AG04450 (cell line): ENCODE data around the gene MEX3D. TPM values are rescaled to one million over a fixed set of nuclear protein-coding genes. Genes with fewer than 3 reads are reported as not detected.
A peak's percentile ranks its signal among the peaks of the same experiment; 100 is the strongest.
"Not testable (repeated sequence)": the region's sequence is repeated elsewhere in the genome, so short reads cannot be mapped to it uniquely, and the experiment has no call there.

Source experiments
- CTCF ChIA-PET: fragments of 300-600, 350-600 bp; formaldehyde crosslinking; extraction: SDS; loops from one replicate; lab custom pipeline; 2022; ENCODE audit warnings: antibody characterized with exemption, inconsistent platforms; lab: Charles Lee
- POLR2A ChIA-PET: fragments of 350-600 bp; formaldehyde crosslinking; extraction: SDS; loops from one replicate; lab custom pipeline; 2021; ENCODE audit warnings: antibody characterized with exemption, inconsistent platforms; lab: Yijun Ruan, JAX
- DNase-seq: peaks from one replicate; pipeline ENCODE4 v3.0.0-alpha.2; 2011; ENCODE audit warnings: low read depth, low spot score
- H3K27ac ChIP-seq: one replicate; pipeline ENCODE4 v1.5.1; 2012; ENCODE audit warnings: low read depth, low read length, control low read depth
- H3K27me3 ChIP-seq: one replicate; pipeline ENCODE4 v1.6.0; 2012; ENCODE audit warnings: low read length; ENCODE audit not compliant: control insufficient read depth, insufficient read depth
- H3K4me3 ChIP-seq: 2 replicates; pipeline ENCODE4 v1.5.1; 2011; ENCODE audit warnings: mild to moderate bottlenecking, low read depth, low read length, control low read depth
- H3K9me3 ChIP-seq: 2 replicates; pipeline ENCODE4 v1.5.1; 2012; ENCODE audit warnings: low read length; ENCODE audit not compliant: control insufficient read depth, insufficient read depth
- CTCF ChIP-seq: IDR thresholded peaks from 2 replicates; pipeline ENCODE4 v1.5.1; 2011; ENCODE audit warnings: low read depth, low read length, control low read depth, inconsistent platforms
- polyA plus RNA-seq: library from polyadenylated mRNA; depleted of rRNA; stranded (reverse); fragments of >200 nt; gene quantifications from 2 replicates; pipeline ENCODE4 v1.2.3, GENCODE V29; 2011

The MEX3D gene
- polyA plus RNA-seq, 1 experiment, result 5.4 TPM

- DNase-seq, result no peak
- peaks cover 11% of the 10 kb centered on the region for H3K27me3 ChIP-seq
- no peak for TF ChIP-seq CTCF
- peak overlapping the region; percentile 20 for H3K4me3 ChIP-seq
- POLR2A ChIA-PET, result interaction anchor here (0.7 kb wide), 2 partner anchors 47 to 273 kb away, joined by 6 to 7 read pairs; no protein-coding TSS in a partner anchor
- no peak overlapping the region for H3K27ac ChIP-seq
- CTCF ChIA-PET, result interaction anchor here (1.0 kb wide), 1 partner anchor 12 kb away, joined by 6 read pairs; no protein-coding TSS in a partner anchor
- no peaks in the 10 kb centered on the region for H3K9me3 ChIP-seq
Observed at GRCh38 chr19:1538978-1539377, 29.1 kb downstream of the MEX3D start.

- POLR2A ChIA-PET, H3K9me3 ChIP-seq, DNase-seq, H3K27ac ChIP-seq, H3K27me3 ChIP-seq, H3K4me3 ChIP-seq: not testable (repeated sequence)
- CTCF ChIA-PET, result interaction anchor here (0.7 to 1.2 kb wide), 2 partner anchors 11 to 16 kb away, joined by 7 to 9 read pairs; no protein-coding TSS in a partner anchor
Observed at GRCh38 chr19:1535699-1536098, 32.4 kb downstream of the MEX3D start.

- ChIA-PET CTCF (no interaction called here), POLR2A (no interaction called here)
- H3K4me3 ChIP-seq, result no peak overlapping the region
Observed at GRCh38 chr19:1534972-1535371, 33.2 kb downstream of the MEX3D start.

GRCh38 chr19:1533510-1534150 lies 34.5 kb downstream of the MEX3D start:
- Histone ChIP-seq H3K27me3 (no peaks in the 10 kb centered on the region), H3K9me3 (no peaks in the 10 kb centered on the region; the same call in 1 of the 2 replicates), H3K27ac (no peak overlapping the region), H3K4me3 (no peak overlapping the region)
- ChIA-PET CTCF (no interaction called here), POLR2A (interaction anchor here (0.7 kb wide), 1 partner anchor 903 kb away, joined by 5 read pairs; no protein-coding TSS in a partner anchor)
- no peak for TF ChIP-seq CTCF
- DNase-seq, result no peak

More at GRCh38 chr19:1534972-1535371, 33.2 kb downstream of the MEX3D start:
- Histone ChIP-seq H3K27me3 (no peaks in the 10 kb centered on the region), H3K27ac (no peak overlapping the region), H3K9me3 (no peaks in the 10 kb centered on the region)
- no peak for DNase-seq
- no peak for TF ChIP-seq CTCF

GRCh38 chr19:1532003-1532402 lies 36.1 kb downstream of the MEX3D start:
- ChIA-PET POLR2A (no interaction called here), CTCF (no interaction called here)
- no peak for TF ChIP-seq CTCF
- H3K27ac ChIP-seq, result no peak overlapping the region
- H3K4me3 ChIP-seq, result no peak overlapping the region
- no peak for DNase-seq
- no peaks in the 10 kb centered on the region for H3K27me3 ChIP-seq
- H3K9me3 ChIP-seq, result no peaks in the 10 kb centered on the region; the same call in 1 of the 2 replicates
